Measurements from ENCODE around the gene MGST2.

The MGST2 gene

GRCh38 chr4:139745111-139745639 lies 79.6 kb downstream of the MGST2 start:
- no peak for DNase-seq

GRCh38 chr4:139746431-139747171 lies 81.0 kb downstream of the MGST2 start:
- DNase-seq: no peak

- no peak for DNase-seq
Measured at GRCh38 chr4:139749338-139749737, 83.7 kb downstream of the MGST2 start.

- DNase-seq: no peak
Measured at GRCh38 chr4:139749835-139750498, 84.3 kb downstream of the MGST2 start.

GRCh38 chr4:139753686-139754085 lies 88.1 kb downstream of the MGST2 start:
- DNase-seq: no peak
